ENCODE measurements around the gene RXFP4.

DNA sequence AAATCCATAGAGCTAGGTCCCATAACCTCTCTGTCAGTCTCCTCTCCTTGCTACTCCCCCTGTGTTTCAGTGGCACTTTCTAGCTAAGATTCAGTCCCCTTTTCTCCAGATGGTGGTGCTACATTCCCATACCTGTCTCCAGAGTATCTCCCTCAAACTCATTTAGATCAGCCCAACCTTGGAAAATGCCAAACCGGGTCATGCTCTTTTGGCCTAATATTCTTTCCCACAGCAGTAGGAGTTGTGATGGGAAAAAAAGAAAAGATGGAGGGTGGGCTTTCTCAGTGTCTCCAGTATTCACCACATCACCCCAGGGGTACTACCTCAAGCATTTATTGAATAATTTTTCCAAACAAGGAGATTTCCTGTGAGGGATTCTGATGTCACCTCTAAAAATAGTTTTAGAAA is 3.2 kb upstream of the RXFP4 start:
- TF ChIP-seq HEYL (CRISPR knock-in tag; IDR thresholded peaks at IDR 0.05) (no peak), POLR2A (IDR thresholded peaks at IDR 0.05; ENCODE audit: low read length) (no peak), EP300 (IDR thresholded peaks at IDR 0.05) (no peak), RFX5 (IDR thresholded peaks at IDR 0.05) (no peak), POLR2AphosphoS2 (conservative IDR thresholded peaks at IDR 0.05; ENCODE audit: low read length) (no peak)
- TF ChIP-seq, protein P1, sequence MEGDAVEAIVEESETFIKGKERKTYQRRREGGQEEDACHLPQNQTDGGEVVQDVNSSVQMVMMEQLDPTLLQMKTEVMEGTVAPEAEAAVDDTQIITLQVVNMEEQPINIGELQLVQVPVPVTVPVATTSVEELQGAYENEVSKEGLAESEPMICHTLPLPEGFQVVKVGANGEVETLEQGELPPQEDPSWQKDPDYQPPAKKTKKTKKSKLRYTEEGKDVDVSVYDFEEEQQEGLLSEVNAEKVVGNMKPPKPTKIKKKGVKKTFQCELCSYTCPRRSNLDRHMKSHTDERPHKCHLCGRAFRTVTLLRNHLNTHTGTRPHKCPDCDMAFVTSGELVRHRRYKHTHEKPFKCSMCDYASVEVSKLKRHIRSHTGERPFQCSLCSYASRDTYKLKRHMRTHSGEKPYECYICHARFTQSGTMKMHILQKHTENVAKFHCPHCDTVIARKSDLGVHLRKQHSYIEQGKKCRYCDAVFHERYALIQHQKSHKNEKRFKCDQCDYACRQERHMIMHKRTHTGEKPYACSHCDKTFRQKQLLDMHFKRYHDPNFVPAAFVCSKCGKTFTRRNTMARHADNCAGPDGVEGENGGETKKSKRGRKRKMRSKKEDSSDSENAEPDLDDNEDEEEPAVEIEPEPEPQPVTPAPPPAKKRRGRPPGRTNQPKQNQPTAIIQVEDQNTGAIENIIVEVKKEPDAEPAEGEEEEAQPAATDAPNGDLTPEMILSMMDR (IDR thresholded peaks at IDR 0.05), result peak; percentile 94
- TF ChIP-seq, protein P2, sequence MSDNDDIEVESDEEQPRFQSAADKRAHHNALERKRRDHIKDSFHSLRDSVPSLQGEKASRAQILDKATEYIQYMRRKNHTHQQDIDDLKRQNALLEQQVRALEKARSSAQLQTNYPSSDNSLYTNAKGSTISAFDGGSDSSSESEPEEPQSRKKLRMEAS (IDR thresholded peaks at IDR 0.05), result no peak
